HG03045 (cell line): Measurements from ENCODE around the gene ZNF420.

Experiments
- ATAC-seq: cut with Tn5 transposase; IDR thresholded peaks from one replicate; pipeline ENCODE4 v1.9.1; 2021; ENCODE audit warnings: mild to moderate bottlenecking, moderate library complexity; ENCODE audit not compliant: unreplicated experiment

The ZNF420 gene

DNA sequence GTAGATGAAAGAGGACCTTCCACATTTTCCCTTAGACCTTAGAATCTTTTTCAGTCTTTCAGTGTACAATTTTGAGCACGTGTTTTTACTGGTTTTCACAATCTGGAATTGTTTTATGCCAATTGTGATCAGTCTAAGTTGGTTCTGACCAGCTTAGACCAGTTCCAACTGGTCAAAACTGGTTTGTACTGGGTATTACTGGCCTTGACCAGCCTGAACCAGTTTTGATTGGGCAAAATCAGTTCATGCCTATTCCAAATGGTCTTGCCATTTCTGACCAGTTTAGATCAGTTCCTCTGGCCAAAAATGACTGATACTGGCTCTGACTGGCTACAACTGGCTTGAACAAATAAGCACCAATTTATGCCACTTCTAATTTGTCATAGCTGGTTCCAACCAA is 57.9 kb downstream of the ZNF420 start:
- no peak for ATAC-seq

DNA sequence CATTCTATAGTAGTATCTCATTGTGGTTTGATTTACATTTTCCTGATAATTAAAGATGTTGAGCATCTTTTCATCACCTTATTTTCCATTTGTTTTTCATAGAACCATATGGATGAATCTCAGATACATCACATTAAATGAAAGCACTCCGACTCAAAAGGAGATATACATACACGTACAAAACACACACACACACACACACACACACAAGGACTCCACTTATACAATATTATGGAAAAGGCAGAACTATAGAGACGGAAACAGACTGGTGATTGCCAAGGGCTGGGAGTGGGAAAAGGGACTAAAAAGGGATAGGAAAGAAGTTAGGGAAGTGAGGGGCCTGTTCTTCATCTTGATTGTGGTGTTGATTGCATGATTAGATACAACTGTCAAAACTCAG is 70.0 kb downstream of the ZNF420 start:
- ATAC-seq = no peak

DNA sequence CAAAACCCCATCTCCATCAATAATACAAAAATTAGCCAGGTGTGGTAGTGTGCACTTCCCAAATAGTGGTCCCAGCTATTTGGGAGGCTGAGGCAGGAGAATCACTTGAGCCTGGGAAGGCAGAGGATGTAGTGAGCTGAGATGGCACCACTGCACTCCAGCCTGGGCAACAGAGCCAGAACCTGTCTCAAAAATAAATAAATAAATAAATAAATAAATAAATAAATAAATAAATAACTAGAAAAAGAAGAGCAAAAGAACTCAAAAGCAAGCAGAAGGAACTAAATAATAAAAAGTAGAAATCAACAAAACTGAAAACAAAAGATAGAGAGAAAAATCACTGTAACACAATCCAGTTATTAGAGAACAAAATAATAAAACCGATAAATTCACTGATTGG is 81.9 kb downstream of the ZNF420 start:
- no peak for ATAC-seq

DNA sequence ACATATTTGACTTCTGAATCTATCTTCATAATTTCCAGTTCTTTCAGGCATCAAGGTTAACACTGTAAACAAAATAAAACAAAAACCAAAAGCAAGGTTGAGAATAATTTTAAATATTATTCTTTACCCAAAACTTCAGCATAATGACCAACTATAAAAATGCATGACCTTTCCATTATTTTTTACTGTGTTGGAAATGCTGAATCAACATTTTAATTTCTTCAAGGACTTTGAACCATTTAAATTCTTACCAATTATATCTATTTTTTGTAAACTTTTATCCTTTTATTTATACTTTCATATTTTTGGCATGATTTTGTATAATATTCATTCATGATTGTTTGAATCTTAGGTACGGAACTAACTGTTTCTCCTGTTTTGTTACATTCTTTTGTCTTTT is 87.4 kb downstream of the ZNF420 start:
- ATAC-seq = no peak

DNA sequence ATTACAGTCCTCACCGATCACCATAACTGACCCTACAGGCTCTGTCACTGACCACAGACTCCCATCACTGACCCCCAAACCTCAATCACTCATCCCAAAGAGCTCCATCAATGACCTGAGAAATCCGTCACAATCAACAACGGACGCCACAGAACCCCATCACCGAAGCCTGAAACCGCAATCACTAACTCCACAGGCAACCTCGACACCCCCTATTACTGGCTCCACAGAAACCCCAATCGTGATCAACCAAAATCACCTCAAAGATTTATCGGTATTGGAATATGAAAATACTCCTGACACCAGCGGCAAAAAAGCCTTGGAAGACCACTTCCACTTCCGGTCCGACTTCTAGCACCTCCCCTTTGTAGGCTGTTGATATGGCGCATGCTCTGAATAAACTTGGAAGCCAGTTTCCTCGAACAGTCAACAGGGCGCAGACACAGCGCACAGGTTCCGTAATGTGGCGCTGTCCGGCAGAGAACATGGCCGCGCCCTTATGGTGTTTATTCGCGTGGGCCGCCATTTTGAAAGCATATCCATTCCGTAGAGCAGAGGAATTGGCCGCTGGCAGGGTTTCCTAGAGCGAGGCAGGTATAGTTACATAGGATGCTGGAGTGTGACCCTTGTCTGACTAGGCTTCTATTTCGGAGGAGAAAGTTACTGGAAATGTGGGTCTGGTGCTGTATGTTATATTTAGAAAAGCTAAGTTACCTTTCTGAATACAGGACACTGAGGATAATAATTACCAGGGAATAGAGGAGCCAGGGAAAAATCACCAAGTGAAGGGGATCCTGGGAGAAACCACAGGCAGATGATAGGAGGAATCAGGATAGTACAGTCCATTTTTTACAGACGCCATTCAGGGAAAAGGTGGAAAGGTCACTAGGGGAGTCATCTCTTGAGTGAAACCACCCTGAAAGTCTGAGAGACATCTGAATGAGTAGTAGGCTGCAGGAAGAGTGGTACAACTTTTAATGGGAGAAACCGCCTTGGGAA is 94.4 kb downstream of the ZNF420 start, which contains the start of gene ZNF585A:
TSS of gene ZNF585A (minus strand) at position 328 of the 999 bp plus-strand sequence. CDS start 2,785 bp downstream, outside the sequence.
- peak; percentile 96 for ATAC-seq
